ENCODE data around the gene BTBD17. TPM values are rescaled to one million over a fixed set of nuclear protein-coding genes. Genes with fewer than 3 reads are reported as not detected.

Gene BTBD17
- total RNA-seq, 1 donor from 2014 or later, result 10.8 TPM

DNA sequence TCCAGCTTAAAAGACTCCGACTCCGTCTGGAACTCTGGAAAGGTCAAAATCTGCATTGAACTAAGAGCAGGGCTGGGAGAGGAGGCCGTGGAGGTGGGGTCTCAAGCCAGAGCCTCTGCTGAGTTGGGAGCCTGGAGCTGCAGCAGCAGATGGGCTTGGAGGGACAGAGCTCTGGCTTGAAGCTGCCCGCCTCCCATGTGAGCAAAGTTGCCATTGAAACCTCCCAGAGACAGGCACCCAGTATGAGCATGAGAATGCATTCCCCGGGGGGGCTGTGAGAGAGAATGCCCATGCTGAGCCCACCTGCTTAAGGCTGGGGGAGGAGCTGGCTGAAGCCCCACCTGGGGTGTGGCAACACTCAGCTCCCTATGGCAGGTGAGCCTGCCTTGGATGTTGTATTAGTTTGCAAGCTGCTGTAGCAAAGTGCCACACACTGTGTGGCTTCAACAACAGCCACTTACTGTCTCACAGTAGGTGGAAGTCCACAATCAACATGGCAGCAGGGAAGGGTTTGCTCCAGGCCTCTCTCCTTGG is 26.1 kb downstream of the BTBD17 start:
- H3K4me1 Mint-ChIP-seq, result peaks cover 28% of the 10 kb centered on the region
- Histone ChIP-seq H3K9me3 (ENCODE audit: low read depth) (no peaks in the 10 kb centered on the region), H3K4me3 (no peak overlapping the region), H3K9ac (no peak overlapping the region), H4K20me1 (ENCODE audit: low read depth) (no peaks in the 10 kb centered on the region), H3F3A (ENCODE audit: low read depth) (no peaks in the 10 kb centered on the region), H3K27ac (no peak overlapping the region), H3K4me2 (no peak overlapping the region), H3K27me3 (no peaks in the 10 kb centered on the region), H3K36me3 (no peaks in the 10 kb centered on the region), H3K79me2 (ENCODE audit: low read depth) (no peaks in the 10 kb centered on the region), H3K4me1 (peaks cover 12% of the 10 kb centered on the region), H2AFZ (replicated peaks) (no peak overlapping the region)
- H3K27ac Mint-ChIP-seq, result no peak overlapping the region
- DNase-seq (ENCODE audit: low spot score), result no peak
- no peaks in the 10 kb centered on the region for H3K36me3 Mint-ChIP-seq
- peaks cover 7% of the 10 kb centered on the region for H3K27me3 Mint-ChIP-seq (ENCODE audit: insufficient read depth, low read depth)
- TF ChIP-seq EZH2 (IDR thresholded peaks at IDR 0.05), result no peak
- no peak for TF ChIP-seq EZH2phosphoT487 (IDR thresholded peaks at IDR 0.05)
- no peak for TF ChIP-seq CTCF (IDR thresholded peaks at IDR 0.05)
- H3K9me3 Mint-ChIP-seq, result no peaks in the 10 kb centered on the region
- H3K4me3 Mint-ChIP-seq, result no peak overlapping the region

DNA sequence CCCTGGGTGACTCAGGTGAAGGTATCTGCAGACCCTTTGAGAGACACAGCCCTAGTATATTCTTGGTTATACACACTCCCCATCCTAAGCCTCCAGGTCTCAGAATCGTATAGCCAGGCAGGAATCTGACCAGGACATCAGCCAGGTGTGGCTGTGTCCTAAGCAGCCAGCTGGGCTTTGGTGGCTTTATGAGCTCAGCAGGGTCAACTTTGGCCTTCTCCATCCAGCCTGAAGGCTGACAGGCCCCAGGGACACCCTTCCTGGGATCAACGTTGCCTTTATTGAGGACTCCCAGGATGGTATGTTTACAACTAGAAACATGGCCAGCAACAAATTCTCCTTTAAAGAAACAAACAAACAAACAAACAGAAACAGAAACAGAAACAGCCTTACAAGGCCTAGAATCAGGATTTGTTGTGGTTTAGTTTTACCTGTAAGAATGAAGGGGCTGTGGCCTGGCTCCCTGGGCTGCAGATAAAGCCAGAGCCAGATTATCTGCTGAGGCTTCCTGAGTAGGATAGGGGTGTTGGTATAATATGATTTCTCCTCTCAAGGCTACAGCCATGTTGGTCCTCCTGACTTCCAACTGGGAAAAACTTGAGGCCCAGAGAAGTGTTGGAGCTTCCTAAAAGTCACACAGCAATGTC is 27.2 kb downstream of the BTBD17 start:
- Histone ChIP-seq H3K9ac (no peak overlapping the region), H3K27ac (no peak overlapping the region), H3K79me2 (ENCODE audit: low read depth) (no peaks in the 10 kb centered on the region), H3K4me2 (no peak overlapping the region), H3K9me3 (ENCODE audit: low read depth) (no peaks in the 10 kb centered on the region), H3K36me3 (no peaks in the 10 kb centered on the region), H3K4me3 (no peak overlapping the region), H3K4me1 (peaks cover 12% of the 10 kb centered on the region), H3K27me3 (no peaks in the 10 kb centered on the region), H3F3A (ENCODE audit: low read depth) (no peaks in the 10 kb centered on the region), H2AFZ (replicated peaks) (no peak overlapping the region), H4K20me1 (ENCODE audit: low read depth) (no peaks in the 10 kb centered on the region)
- DNase-seq (ENCODE audit: low spot score), result no peak
- H3K4me1 Mint-ChIP-seq, result peaks cover 22% of the 10 kb centered on the region
- H3K9me3 Mint-ChIP-seq, result no peaks in the 10 kb centered on the region
- H3K36me3 Mint-ChIP-seq, result no peaks in the 10 kb centered on the region
- TF ChIP-seq EZH2 (IDR thresholded peaks at IDR 0.05) (no peak), CTCF (IDR thresholded peaks at IDR 0.05) (no peak), EZH2phosphoT487 (IDR thresholded peaks at IDR 0.05) (no peak)
- no peak overlapping the region for H3K27ac Mint-ChIP-seq
- H3K4me3 Mint-ChIP-seq, result no peak overlapping the region
- H3K27me3 Mint-ChIP-seq (ENCODE audit: insufficient read depth, low read depth), result peaks cover 7% of the 10 kb centered on the region

GRCh38 chr17:74332763-74333283 is 28.8 kb downstream of the BTBD17 start:
- H3K4me1 ChIP-seq, result peaks cover 12% of the 10 kb centered on the region
- H3K79me2 ChIP-seq (ENCODE audit: low read depth), result no peaks in the 10 kb centered on the region
- H3K27me3 ChIP-seq, result peaks cover 1% of the 10 kb centered on the region
- no peaks in the 10 kb centered on the region for H3K36me3 Mint-ChIP-seq
- no peaks in the 10 kb centered on the region for H3K9me3 ChIP-seq (ENCODE audit: low read depth)
- H4K20me1 ChIP-seq (ENCODE audit: low read depth), result no peaks in the 10 kb centered on the region
- H3K36me3 ChIP-seq, result no peaks in the 10 kb centered on the region
- peak overlapping the region; percentile 5 for H2AFZ ChIP-seq (replicated peaks)
- H3K4me3 Mint-ChIP-seq, result no peak overlapping the region
- peaks cover 23% of the 10 kb centered on the region for H3K4me1 Mint-ChIP-seq
- no peaks in the 10 kb centered on the region for H3K9me3 Mint-ChIP-seq
- no peaks in the 10 kb centered on the region for H3F3A ChIP-seq (ENCODE audit: low read depth)
- no peak overlapping the region for H3K4me3 ChIP-seq
- H3K4me2 ChIP-seq, result peak overlapping the region; percentile 27
- peak; percentile 40 for DNase-seq (ENCODE audit: low spot score)
- no peak overlapping the region for H3K9ac ChIP-seq
- H3K27me3 Mint-ChIP-seq (ENCODE audit: insufficient read depth, low read depth), result peaks cover 12% of the 10 kb centered on the region
- TF ChIP-seq CTCF (IDR thresholded peaks at IDR 0.05), result no peak
- TF ChIP-seq EZH2phosphoT487 (IDR thresholded peaks at IDR 0.05), result no peak
- TF ChIP-seq EZH2 (IDR thresholded peaks at IDR 0.05), result no peak
- no peak overlapping the region for H3K27ac Mint-ChIP-seq
- no peak overlapping the region for H3K27ac ChIP-seq
